Neural progenitor cell (in vitro differentiated cells): ENCODE data around the gene TAS2R9.

Experiments used
- EZH2 ChIP-seq: fragments of 200-600 bp; sonication (generic); IDR thresholded peaks from 2 replicates; pipeline ENCODE4 v1.6.1; 2017; ENCODE audit warnings: antibody characterized with exemption, mild to moderate bottlenecking, moderate library complexity
- EZH2phosphoT487 ChIP-seq: fragments of 200-600 bp; sonication (generic); IDR thresholded peaks from 2 replicates; pipeline ENCODE4 v1.6.1; 2017; ENCODE audit warnings: antibody characterized with exemption
- TF ChIP-seq, protein P1 (sequence below): fragments of 200-600 bp; sonication (generic); IDR thresholded peaks from 2 replicates; pipeline ENCODE4 v1.5.1; 2017; ENCODE audit warnings: antibody characterized with exemption, mild to moderate bottlenecking

DNA sequence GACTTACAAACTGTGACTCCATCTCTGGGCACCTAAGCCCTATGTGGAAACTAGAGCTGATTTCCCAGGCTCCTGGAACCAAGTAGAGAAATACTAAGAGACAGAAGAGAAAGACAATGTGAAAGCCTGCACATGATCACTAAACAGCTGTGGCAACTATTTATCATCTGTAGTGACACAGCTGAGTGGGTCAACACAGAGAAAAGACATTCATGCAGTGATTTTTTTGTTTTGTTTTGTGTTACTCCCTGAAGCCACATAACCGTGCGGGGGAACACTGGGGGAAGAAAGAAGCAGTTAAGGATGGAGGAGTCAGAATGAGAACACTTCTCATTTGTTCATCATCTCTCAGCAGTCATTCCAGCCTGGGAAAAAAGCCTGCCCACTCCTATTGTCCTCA is 37.8 kb upstream of the TAS2R9 start:
- TF ChIP-seq, protein P1, sequence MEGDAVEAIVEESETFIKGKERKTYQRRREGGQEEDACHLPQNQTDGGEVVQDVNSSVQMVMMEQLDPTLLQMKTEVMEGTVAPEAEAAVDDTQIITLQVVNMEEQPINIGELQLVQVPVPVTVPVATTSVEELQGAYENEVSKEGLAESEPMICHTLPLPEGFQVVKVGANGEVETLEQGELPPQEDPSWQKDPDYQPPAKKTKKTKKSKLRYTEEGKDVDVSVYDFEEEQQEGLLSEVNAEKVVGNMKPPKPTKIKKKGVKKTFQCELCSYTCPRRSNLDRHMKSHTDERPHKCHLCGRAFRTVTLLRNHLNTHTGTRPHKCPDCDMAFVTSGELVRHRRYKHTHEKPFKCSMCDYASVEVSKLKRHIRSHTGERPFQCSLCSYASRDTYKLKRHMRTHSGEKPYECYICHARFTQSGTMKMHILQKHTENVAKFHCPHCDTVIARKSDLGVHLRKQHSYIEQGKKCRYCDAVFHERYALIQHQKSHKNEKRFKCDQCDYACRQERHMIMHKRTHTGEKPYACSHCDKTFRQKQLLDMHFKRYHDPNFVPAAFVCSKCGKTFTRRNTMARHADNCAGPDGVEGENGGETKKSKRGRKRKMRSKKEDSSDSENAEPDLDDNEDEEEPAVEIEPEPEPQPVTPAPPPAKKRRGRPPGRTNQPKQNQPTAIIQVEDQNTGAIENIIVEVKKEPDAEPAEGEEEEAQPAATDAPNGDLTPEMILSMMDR = no peak
- TF ChIP-seq EZH2 (no peak), EZH2phosphoT487 (no peak)
